GM12873 (cell line): ENCODE data around the gene SSU72.

Experiments used
- CTCF ChIP-seq: IDR thresholded peaks from 2 replicates; pipeline ENCODE4 v1.5.1; 2012; ENCODE audit warnings: low read depth, mild to moderate bottlenecking, moderate library complexity, low read length, control low read depth; ENCODE audit not compliant: insufficient read depth; ENCODE audit errors: missing control alignments

The SSU72 gene

GRCh38 chr1:1558591-1558990 is 16.1 kb downstream of the SSU72 start:
- no peak for TF ChIP-seq CTCF

GRCh38 chr1:1556505-1556904 is 18.2 kb downstream of the SSU72 start:
- no peak for TF ChIP-seq CTCF

- no peak for TF ChIP-seq CTCF
These were observed 19.4 kb downstream of the SSU72 start for GRCh38 chr1:1554926-1555915.

GRCh38 chr1:1554550-1554925 is 20.1 kb downstream of the SSU72 start:
- TF ChIP-seq CTCF: no peak

GRCh38 chr1:1553821-1554494 is 20.7 kb downstream of the SSU72 start:
- TF ChIP-seq CTCF: no peak

GRCh38 chr1:1552263-1552639 is 22.4 kb downstream of the SSU72 start:
- no peak for TF ChIP-seq CTCF

GRCh38 chr1:1551524-1552262 is 23.0 kb downstream of the SSU72 start:
- TF ChIP-seq CTCF: no peak
